ENCODE data around the gene GLRX5. TPM values are rescaled to one million over a fixed set of nuclear protein-coding genes. Genes with fewer than 3 reads are reported as not detected.

GLRX5 gene
- total RNA-seq, 3 donors from 2014 or later (not counting 1 experiment from before 2014, with no cell fraction given): 16.7 to 26.0 (median 23.4) TPM

GRCh38 chr14:95516554-95517181 is 18.2 kb upstream of the GLRX5 start, which contains the start of gene SYNE3:
TSS of gene SYNE3 (minus strand) at chr14:95516650. CDS start at chr14:95475821, 40,829 bp downstream.
- Histone ChIP-seq H3K36me3 (ENCODE audit: control insufficient read depth, insufficient read depth, low read length) (no peaks in the 10 kb centered on the region), H3K9me3 (ENCODE audit: control insufficient read depth, insufficient read depth, low read length) (no peaks in the 10 kb centered on the region), H3K4me3 (ENCODE audit: low read length) (peak within 1 kb of the TSS; percentile 41), H3K27ac (ENCODE audit: low read length) (peak within 1 kb of the TSS; percentile 74), H3K4me1 (ENCODE audit: control insufficient read depth, insufficient read depth, low read length) (peaks cover 66% of the 10 kb centered on the region), H3K27me3 (ENCODE audit: control insufficient read depth, insufficient read depth, low read length) (no peaks in the 10 kb centered on the region)
- DNase-seq: peak in 1 of 2 donors; percentile 76
- H3K27ac Mint-ChIP-seq: peak within 1 kb of the TSS; percentile 76 to 88
- H3K4me1 Mint-ChIP-seq: peaks cover 36 to 44% of the 10 kb centered on the region in 2 donors
- H3K9me3 Mint-ChIP-seq: no peaks in the 10 kb centered on the region
- H3K27me3 Mint-ChIP-seq (ENCODE audit: low read depth in 2 of 2): no peaks in the 10 kb centered on the region
- WGBS (ENCODE audit: insufficient coverage): 20% methylated on average over 58 of the region's 60 CpGs
- no peak for TF ChIP-seq CTCF (IDR thresholded peaks at IDR 0.05)
- intact Hi-C loops (cut with micrococcal nuclease): loop anchor here (1.0 kb wide), 2 partner anchors 18 to 36 kb away; no protein-coding TSS in a partner anchor
- peak within 1 kb of the TSS; percentile 85 for H3K4me3 Mint-ChIP-seq
- H3K36me3 Mint-ChIP-seq: no peaks in the 10 kb centered on the region
- ATAC-seq: peak; percentile 44 to 68 (median 52)

- peaks cover 51 to 55% of the 10 kb centered on the region in 2 donors for H3K4me1 Mint-ChIP-seq
- no peaks in the 10 kb centered on the region for H3K36me3 Mint-ChIP-seq
- intact Hi-C loops (cut with micrococcal nuclease): no loop called here
- no peak for TF ChIP-seq CTCF (IDR thresholded peaks at IDR 0.05)
- no peaks in the 10 kb centered on the region for H3K27me3 Mint-ChIP-seq (ENCODE audit: low read depth in 2 of 2)
- WGBS (ENCODE audit: insufficient coverage): 66% methylated on average over 7 of the region's 8 CpGs
- no peaks in the 10 kb centered on the region for H3K36me3 ChIP-seq (ENCODE audit: control insufficient read depth, insufficient read depth, low read length)
- H3K27me3 ChIP-seq (ENCODE audit: control insufficient read depth, insufficient read depth, low read length): no peaks in the 10 kb centered on the region
- ATAC-seq (no peak), DNase-seq (peak in 1 of 2 donors; percentile 36)
- H3K4me3 ChIP-seq (ENCODE audit: low read length): no peak overlapping the region
- H3K9me3 ChIP-seq (ENCODE audit: control insufficient read depth, insufficient read depth, low read length): no peaks in the 10 kb centered on the region
- H3K27ac Mint-ChIP-seq: peak overlapping the region; percentile 76 to 85
- H3K27ac ChIP-seq (ENCODE audit: low read length): peak overlapping the region; percentile 66
- H3K4me3 Mint-ChIP-seq: peak overlapping the region; percentile 77
- peaks cover 77% of the 10 kb centered on the region for H3K4me1 ChIP-seq (ENCODE audit: control insufficient read depth, insufficient read depth, low read length)
- H3K9me3 Mint-ChIP-seq: no peaks in the 10 kb centered on the region
These were observed 16.7 kb upstream of the GLRX5 start for GRCh38 chr14:95518045-95518751.

- 0% methylated on average over 6 of the region's 6 CpGs for WGBS (ENCODE audit: insufficient coverage)
- H3K27me3 ChIP-seq (ENCODE audit: control insufficient read depth, insufficient read depth, low read length): no peaks in the 10 kb centered on the region
- peak overlapping the region; percentile 0 for H3K4me3 ChIP-seq (ENCODE audit: low read length)
- intact Hi-C loops (cut with micrococcal nuclease): no loop called here
- H3K9me3 ChIP-seq (ENCODE audit: control insufficient read depth, insufficient read depth, low read length): no peaks in the 10 kb centered on the region
- H3K4me1 ChIP-seq (ENCODE audit: control insufficient read depth, insufficient read depth, low read length): peaks cover 81% of the 10 kb centered on the region
- DNase-seq (peak; percentile 51 to 80), ATAC-seq (peak in 1 of 3 donors; percentile 14)
- Mint-ChIP-seq H3K9me3 (no peaks in the 10 kb centered on the region), H3K4me3 (peak overlapping the region; percentile 76), H3K27me3 (ENCODE audit: low read depth in 2 of 2) (no peaks in the 10 kb centered on the region), H3K36me3 (no peaks in the 10 kb centered on the region), H3K4me1 (peaks cover 66 to 67% of the 10 kb centered on the region in 2 donors), H3K27ac (peak overlapping the region; percentile 76 to 85)
- H3K36me3 ChIP-seq (ENCODE audit: control insufficient read depth, insufficient read depth, low read length): no peaks in the 10 kb centered on the region
- peak overlapping the region; percentile 66 for H3K27ac ChIP-seq (ENCODE audit: low read length)
- TF ChIP-seq CTCF (IDR thresholded peaks at IDR 0.05): no peak
These were observed 15.2 kb upstream of the GLRX5 start for GRCh38 chr14:95519699-95520098.

Measured in natural killer cell (primary cell).